Effector memory CD4-positive, alpha-beta T cell (primary cell): Measurements from ENCODE around the gene EFTUD2.

Experiments used
- DNase-seq, 3 donors: peaks; one replicate each; pipeline ENCODE4 v3.0.0-alpha.2; 2020
- H3K27ac ChIP-seq: 2 replicates; pipeline ENCODE4 v1.7.0; 2013; ENCODE audit warnings: mild to moderate bottlenecking, low read length, moderate library complexity; ENCODE audit not compliant: insufficient read depth, poor library complexity, severe bottlenecking
- H3K27me3 ChIP-seq: replicated peaks from 2 replicates; pipeline ENCODE4 v1.7.0; 2013; ENCODE audit warnings: mild to moderate bottlenecking, low read length; ENCODE audit not compliant: insufficient read depth, control insufficient read depth, poor library complexity, severe bottlenecking
- H3K36me3 ChIP-seq: 2 replicates; pipeline ENCODE4 v1.7.0; 2013; ENCODE audit warnings: mild to moderate bottlenecking, low read length, moderate library complexity; ENCODE audit not compliant: control insufficient read depth, insufficient read depth
- H3K4me1 ChIP-seq: 2 replicates; pipeline ENCODE4 v1.7.0; 2013; ENCODE audit warnings: low read length, mild to moderate bottlenecking; ENCODE audit not compliant: control insufficient read depth, insufficient read depth, poor library complexity, severe bottlenecking
- H3K4me3 ChIP-seq: 2 replicates; pipeline ENCODE4 v1.7.0; 2013; ENCODE audit warnings: low read length, low read depth, mild to moderate bottlenecking; ENCODE audit not compliant: insufficient read depth, poor library complexity, severe bottlenecking
- H3K9me3 ChIP-seq: 2 replicates; pipeline ENCODE4 v1.7.0; 2013; ENCODE audit warnings: mild to moderate bottlenecking, low read length, moderate library complexity; ENCODE audit not compliant: control insufficient read depth

EFTUD2 gene

GRCh38 chr17:44934745-44935105 is 35.5 kb upstream of the EFTUD2 start:
- Histone ChIP-seq H3K27me3 (no peaks in the 10 kb centered on the region), H3K36me3 (no peaks in the 10 kb centered on the region), H3K4me1 (no peaks in the 10 kb centered on the region), H3K4me3 (no peak overlapping the region), H3K9me3 (no peaks in the 10 kb centered on the region), H3K27ac (no peak overlapping the region)
- no peak for DNase-seq

- H3K9me3 ChIP-seq: no peaks in the 10 kb centered on the region
- no peak for DNase-seq
- no peak overlapping the region for H3K4me3 ChIP-seq
- H3K27me3 ChIP-seq: no peaks in the 10 kb centered on the region
- H3K27ac ChIP-seq: no peak overlapping the region
- H3K4me1 ChIP-seq: no peaks in the 10 kb centered on the region
- no peaks in the 10 kb centered on the region for H3K36me3 ChIP-seq
Observed at GRCh38 chr17:44933824-44934744, 34.8 kb upstream of the EFTUD2 start.

- H3K27ac ChIP-seq: no peak overlapping the region
- no peaks in the 10 kb centered on the region for H3K4me1 ChIP-seq
- H3K27me3 ChIP-seq: no peaks in the 10 kb centered on the region
- H3K9me3 ChIP-seq: no peaks in the 10 kb centered on the region
- DNase-seq: no peak
- H3K4me3 ChIP-seq: no peak overlapping the region
- no peaks in the 10 kb centered on the region for H3K36me3 ChIP-seq
Observed at GRCh38 chr17:44932787-44933097, 33.5 kb upstream of the EFTUD2 start.

- Histone ChIP-seq H3K4me3 (no peak overlapping the region), H3K36me3 (no peaks in the 10 kb centered on the region), H3K27ac (no peak overlapping the region), H3K9me3 (no peaks in the 10 kb centered on the region), H3K27me3 (no peaks in the 10 kb centered on the region), H3K4me1 (no peaks in the 10 kb centered on the region)
- no peak for DNase-seq
Observed at GRCh38 chr17:44932096-44932786, 33.0 kb upstream of the EFTUD2 start.

GRCh38 chr17:44931376-44931775 is 32.1 kb upstream of the EFTUD2 start:
- no peaks in the 10 kb centered on the region for H3K9me3 ChIP-seq
- H3K27me3 ChIP-seq: no peaks in the 10 kb centered on the region
- H3K27ac ChIP-seq: no peak overlapping the region
- no peaks in the 10 kb centered on the region for H3K36me3 ChIP-seq
- H3K4me3 ChIP-seq: no peak overlapping the region
- H3K4me1 ChIP-seq: no peaks in the 10 kb centered on the region
- no peak for DNase-seq

- no peaks in the 10 kb centered on the region for H3K36me3 ChIP-seq
Observed at GRCh38 chr17:44930667-44931066, 31.4 kb upstream of the EFTUD2 start.

GRCh38 chr17:44928950-44929720 is 29.9 kb upstream of the EFTUD2 start:
- Histone ChIP-seq H3K27me3 (no peaks in the 10 kb centered on the region), H3K4me1 (no peaks in the 10 kb centered on the region), H3K36me3 (no peaks in the 10 kb centered on the region), H3K4me3 (no peak overlapping the region), H3K9me3 (no peaks in the 10 kb centered on the region), H3K27ac (no peak overlapping the region)
- DNase-seq: no peak

More at GRCh38 chr17:44930667-44931066, 31.4 kb upstream of the EFTUD2 start:
- no peak for DNase-seq
- Histone ChIP-seq H3K27me3 (no peaks in the 10 kb centered on the region), H3K9me3 (no peaks in the 10 kb centered on the region), H3K4me3 (no peak overlapping the region), H3K27ac (no peak overlapping the region), H3K4me1 (no peaks in the 10 kb centered on the region)

GRCh38 chr17:44928136-44928535 is 28.9 kb upstream of the EFTUD2 start:
- Histone ChIP-seq H3K27ac (no peak overlapping the region), H3K4me1 (no peaks in the 10 kb centered on the region), H3K36me3 (no peaks in the 10 kb centered on the region)

GRCh38 chr17:44927696-44928095 is 28.5 kb upstream of the EFTUD2 start:
- Histone ChIP-seq H3K9me3 (no peaks in the 10 kb centered on the region), H3K4me1 (no peaks in the 10 kb centered on the region), H3K27ac (no peak overlapping the region), H3K4me3 (no peak overlapping the region), H3K27me3 (no peaks in the 10 kb centered on the region), H3K36me3 (no peaks in the 10 kb centered on the region)
- no peak for DNase-seq

More at GRCh38 chr17:44928136-44928535, 28.9 kb upstream of the EFTUD2 start:
- no peak for DNase-seq
- Histone ChIP-seq H3K27me3 (no peaks in the 10 kb centered on the region), H3K4me3 (no peak overlapping the region), H3K9me3 (no peaks in the 10 kb centered on the region)
